WTC11 (cell line): Measurements from ENCODE around the gene USP49.

Source experiments
- FOXP1 ChIP-seq: sonication (generic); formaldehyde crosslinking; IDR thresholded peaks from 2 replicates; pipeline ENCODE4 v1.8.0; 2022; ENCODE audit warnings: missing genetic modification reagents, mild to moderate bottlenecking, moderate library complexity, borderline replicate concordance
- GABPB1 ChIP-seq: sonication (generic); formaldehyde crosslinking; IDR thresholded peaks from 2 replicates; pipeline ENCODE4 v1.8.1; 2023; ENCODE audit warnings: mild to moderate bottlenecking, missing genetic modification reagents
- GTF2I ChIP-seq: fragments of 250-450 bp; sonication (Bioruptor Pico); conservative IDR thresholded peaks from 2 replicates; pipeline ENCODE4 v1.4.0; 2021; ENCODE audit warnings: mild to moderate bottlenecking
- NR1H2 ChIP-seq: sonication (generic); formaldehyde crosslinking; IDR thresholded peaks from 2 replicates; pipeline ENCODE4 v1.9.0; 2021; ENCODE audit warnings: mild to moderate bottlenecking, moderate library complexity, missing genetic modification reagents
- SOX15 ChIP-seq: fragments of 250-450 bp; sonication (Bioruptor Pico); IDR thresholded peaks from 2 replicates; pipeline ENCODE4 v1.9.0; 2021; ENCODE audit warnings: mild to moderate bottlenecking
- TF ChIP-seq, protein P1 (sequence below): fragments of 200-600 bp; IDR thresholded peaks from 2 replicates; pipeline ENCODE4 v1.8.0; 2022; ENCODE audit warnings: antibody characterized with exemption
- TF ChIP-seq, protein P2 (sequence below): sonication (generic); formaldehyde crosslinking; IDR thresholded peaks from 2 replicates; pipeline ENCODE4 v1.8.1; 2022; ENCODE audit warnings: low read depth, mild to moderate bottlenecking, moderate library complexity, missing genetic modification reagents, borderline replicate concordance
- TF ChIP-seq, protein P3 (sequence below): sonication (generic); formaldehyde crosslinking; IDR thresholded peaks from 2 replicates; pipeline ENCODE4 v1.8.1; 2023; ENCODE audit warnings: mild to moderate bottlenecking, missing genetic modification reagents
- TF ChIP-seq, protein P4 (sequence below): sonication (generic); formaldehyde crosslinking; IDR thresholded peaks from 2 replicates; pipeline ENCODE4 v1.8.1; 2022; ENCODE audit warnings: mild to moderate bottlenecking, missing genetic modification reagents, moderate library complexity, borderline replicate concordance

DNA sequence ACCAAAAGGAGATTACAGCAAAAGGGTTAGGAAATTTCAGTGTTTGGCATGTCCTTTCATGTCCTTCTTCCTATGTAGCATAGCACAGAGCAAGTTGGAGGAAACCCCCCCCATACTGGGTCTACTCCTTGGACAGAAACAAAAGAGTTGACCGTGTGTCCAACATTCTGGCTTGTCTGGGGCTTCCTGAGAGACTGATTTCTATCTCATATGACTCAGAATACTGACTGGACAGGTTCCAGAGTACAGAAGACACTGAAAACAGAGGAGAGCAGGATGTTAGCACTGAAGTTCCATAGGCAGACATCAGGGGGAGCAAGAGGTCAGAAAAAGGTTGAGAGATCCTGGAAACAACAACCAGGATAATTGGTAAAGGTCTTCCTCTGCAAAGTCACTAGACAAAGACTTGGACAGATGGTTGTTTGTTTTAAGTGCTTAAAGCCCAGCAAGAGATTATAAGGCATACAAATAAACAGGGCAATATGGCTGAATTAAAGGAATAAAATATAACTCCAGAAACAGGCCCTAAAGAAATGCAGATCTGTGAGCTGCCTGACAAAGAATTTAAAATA is 48.4 kb downstream of the USP49 start:
- TF ChIP-seq GABPB1 (CRISPR knock-in tag) (no peak), NR1H2 (no peak), FOXP1 (no peak), SOX15 (no peak), GTF2I (CRISPR knock-in tag) (no peak)
- TF ChIP-seq, protein P1, sequence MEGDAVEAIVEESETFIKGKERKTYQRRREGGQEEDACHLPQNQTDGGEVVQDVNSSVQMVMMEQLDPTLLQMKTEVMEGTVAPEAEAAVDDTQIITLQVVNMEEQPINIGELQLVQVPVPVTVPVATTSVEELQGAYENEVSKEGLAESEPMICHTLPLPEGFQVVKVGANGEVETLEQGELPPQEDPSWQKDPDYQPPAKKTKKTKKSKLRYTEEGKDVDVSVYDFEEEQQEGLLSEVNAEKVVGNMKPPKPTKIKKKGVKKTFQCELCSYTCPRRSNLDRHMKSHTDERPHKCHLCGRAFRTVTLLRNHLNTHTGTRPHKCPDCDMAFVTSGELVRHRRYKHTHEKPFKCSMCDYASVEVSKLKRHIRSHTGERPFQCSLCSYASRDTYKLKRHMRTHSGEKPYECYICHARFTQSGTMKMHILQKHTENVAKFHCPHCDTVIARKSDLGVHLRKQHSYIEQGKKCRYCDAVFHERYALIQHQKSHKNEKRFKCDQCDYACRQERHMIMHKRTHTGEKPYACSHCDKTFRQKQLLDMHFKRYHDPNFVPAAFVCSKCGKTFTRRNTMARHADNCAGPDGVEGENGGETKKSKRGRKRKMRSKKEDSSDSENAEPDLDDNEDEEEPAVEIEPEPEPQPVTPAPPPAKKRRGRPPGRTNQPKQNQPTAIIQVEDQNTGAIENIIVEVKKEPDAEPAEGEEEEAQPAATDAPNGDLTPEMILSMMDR: peak; percentile 53
- TF ChIP-seq, protein P2, sequence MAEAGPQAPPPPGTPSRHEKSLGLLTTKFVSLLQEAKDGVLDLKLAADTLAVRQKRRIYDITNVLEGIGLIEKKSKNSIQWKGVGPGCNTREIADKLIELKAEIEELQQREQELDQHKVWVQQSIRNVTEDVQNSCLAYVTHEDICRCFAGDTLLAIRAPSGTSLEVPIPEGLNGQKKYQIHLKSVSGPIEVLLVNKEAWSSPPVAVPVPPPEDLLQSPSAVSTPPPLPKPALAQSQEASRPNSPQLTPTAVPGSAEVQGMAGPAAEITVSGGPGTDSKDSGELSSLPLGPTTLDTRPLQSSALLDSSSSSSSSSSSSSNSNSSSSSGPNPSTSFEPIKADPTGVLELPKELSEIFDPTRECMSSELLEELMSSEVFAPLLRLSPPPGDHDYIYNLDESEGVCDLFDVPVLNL: no peak
- TF ChIP-seq, protein P3, sequence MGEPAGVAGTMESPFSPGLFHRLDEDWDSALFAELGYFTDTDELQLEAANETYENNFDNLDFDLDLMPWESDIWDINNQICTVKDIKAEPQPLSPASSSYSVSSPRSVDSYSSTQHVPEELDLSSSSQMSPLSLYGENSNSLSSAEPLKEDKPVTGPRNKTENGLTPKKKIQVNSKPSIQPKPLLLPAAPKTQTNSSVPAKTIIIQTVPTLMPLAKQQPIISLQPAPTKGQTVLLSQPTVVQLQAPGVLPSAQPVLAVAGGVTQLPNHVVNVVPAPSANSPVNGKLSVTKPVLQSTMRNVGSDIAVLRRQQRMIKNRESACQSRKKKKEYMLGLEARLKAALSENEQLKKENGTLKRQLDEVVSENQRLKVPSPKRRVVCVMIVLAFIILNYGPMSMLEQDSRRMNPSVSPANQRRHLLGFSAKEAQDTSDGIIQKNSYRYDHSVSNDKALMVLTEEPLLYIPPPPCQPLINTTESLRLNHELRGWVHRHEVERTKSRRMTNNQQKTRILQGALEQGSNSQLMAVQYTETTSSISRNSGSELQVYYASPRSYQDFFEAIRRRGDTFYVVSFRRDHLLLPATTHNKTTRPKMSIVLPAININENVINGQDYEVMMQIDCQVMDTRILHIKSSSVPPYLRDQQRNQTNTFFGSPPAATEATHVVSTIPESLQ: no peak
- TF ChIP-seq, protein P4, sequence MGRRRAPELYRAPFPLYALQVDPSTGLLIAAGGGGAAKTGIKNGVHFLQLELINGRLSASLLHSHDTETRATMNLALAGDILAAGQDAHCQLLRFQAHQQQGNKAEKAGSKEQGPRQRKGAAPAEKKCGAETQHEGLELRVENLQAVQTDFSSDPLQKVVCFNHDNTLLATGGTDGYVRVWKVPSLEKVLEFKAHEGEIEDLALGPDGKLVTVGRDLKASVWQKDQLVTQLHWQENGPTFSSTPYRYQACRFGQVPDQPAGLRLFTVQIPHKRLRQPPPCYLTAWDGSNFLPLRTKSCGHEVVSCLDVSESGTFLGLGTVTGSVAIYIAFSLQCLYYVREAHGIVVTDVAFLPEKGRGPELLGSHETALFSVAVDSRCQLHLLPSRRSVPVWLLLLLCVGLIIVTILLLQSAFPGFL (CRISPR knock-in tag): no peak
